Measurements from ENCODE around the gene JPH4. TPM values are rescaled to one million over a fixed set of nuclear protein-coding genes. Genes with fewer than 3 reads are reported as not detected.

The JPH4 gene
- total RNA-seq, 4 donors from 2014 or later, result 0.09 TPM; not detected in 3

DNA sequence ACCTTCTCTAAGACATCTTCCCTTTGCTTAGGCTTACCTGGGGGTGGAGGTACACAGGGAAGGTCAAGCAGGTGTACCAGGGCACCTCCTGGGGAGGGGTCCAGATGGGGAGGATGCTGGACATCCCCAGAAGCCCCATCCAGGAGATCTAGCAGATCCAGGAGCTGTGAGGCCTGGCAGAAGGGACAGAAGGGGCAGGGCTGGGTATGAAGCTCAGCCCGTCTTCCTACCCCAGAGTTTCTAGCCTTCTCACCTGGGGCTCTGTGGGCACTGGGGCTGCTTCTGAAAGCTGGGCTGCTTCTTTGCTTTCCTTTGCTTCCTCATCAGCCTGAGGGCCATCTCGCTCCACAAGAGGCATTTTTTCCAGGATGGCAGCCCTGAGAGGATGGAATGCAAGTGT is 17.3 kb downstream of the JPH4 start:
- intact Hi-C loops (cut with DNase I; ENCODE audit: low total_unique reads) (no loop called here), in situ Hi-C loops (cut with MboI; ENCODE audit: low sequenced_read_pairs in 4 of 4) (loop anchor here in 3 of 4 donors (10.0 to 25.0 kb wide), 3 partner anchors 224 to 974 kb away; partner anchors contain the start of genes ABHD4 (in 1 of the 3), DAD1 (in 1 of the 3) and PABPN1 (in 1 of the 3))
- peaks cover 19 to 21% of the 10 kb centered on the region in 2 donors for H3K4me1 ChIP-seq
- no peaks in the 10 kb centered on the region for H3K9me3 ChIP-seq
- ATAC-seq (no peak), DNase-seq (no peak)
- no peak for TF ChIP-seq POLR2A (IDR thresholded peaks at IDR 0.05)
- H3K27me3 ChIP-seq, result no peaks in the 10 kb centered on the region
- H3K36me3 ChIP-seq, result no peaks in the 10 kb centered on the region
- H3K27ac ChIP-seq, result no peak overlapping the region
- H3K4me3 ChIP-seq, result no peak overlapping the region

- no peak overlapping the region for H3K4me3 ChIP-seq
- no peaks in the 10 kb centered on the region for H3K9me3 ChIP-seq
- ATAC-seq, result no peak
- intact Hi-C loops (cut with DNase I; ENCODE audit: low total_unique reads), result loop anchor here (5.0 to 10.0 kb wide), 3 partner anchors 238 to 875 kb away; partner anchors contain the start of genes PABPN1 and PRMT5
- no peak overlapping the region for H3K27ac ChIP-seq
- H3K36me3 ChIP-seq, result no peaks in the 10 kb centered on the region
- no peak for DNase-seq
- in situ Hi-C loops (cut with MboI; ENCODE audit: low sequenced_read_pairs in 4 of 4), result loop anchor here (5.0 to 25.0 kb wide), 5 partner anchors 78 to 973 kb away; partner anchors contain the start of genes PABPN1 (in 2 of the 4), ABHD4 (in 1 of the 4) and DAD1 (in 1 of the 4)
- peaks cover 19 to 28% of the 10 kb centered on the region in 2 donors for H3K4me1 ChIP-seq
- TF ChIP-seq CTCF (IDR thresholded peaks at IDR 0.05 in 4 of 5, conservative IDR thresholded peaks at IDR 0.05 in 1 of 5) (no peak), POLR2A (IDR thresholded peaks at IDR 0.05) (no peak)
- H3K27me3 ChIP-seq, result no peaks in the 10 kb centered on the region
Measured at GRCh38 chr14:23559926-23560520, 18.6 kb downstream of the JPH4 start.

GRCh38 chr14:23559010-23559925 is 19.3 kb downstream of the JPH4 start:
- DNase-seq (peak in 1 of 2 donors; percentile 23), ATAC-seq (no peak)
- Histone ChIP-seq H3K27me3 (no peaks in the 10 kb centered on the region), H3K9me3 (no peaks in the 10 kb centered on the region), H3K4me1 (peaks cover 19 to 30% of the 10 kb centered on the region in 2 donors), H3K36me3 (no peaks in the 10 kb centered on the region), H3K4me3 (no peak overlapping the region), H3K27ac (no peak overlapping the region)
- TF ChIP-seq POLR2A (IDR thresholded peaks at IDR 0.05) (no peak), CTCF (IDR thresholded peaks at IDR 0.05 in 4 of 5, conservative IDR thresholded peaks at IDR 0.05 in 1 of 5) (peak; percentile 58 to 86 (median 74))
- intact Hi-C loops (cut with DNase I; ENCODE audit: low total_unique reads) (loop anchor here (5.0 to 10.0 kb wide), 3 partner anchors 237 to 876 kb away; partner anchors contain the start of genes PABPN1 and PRMT5), in situ Hi-C loops (cut with MboI; ENCODE audit: low sequenced_read_pairs in 4 of 4) (loop anchor here in 3 of 4 donors (5.0 to 25.0 kb wide), 5 partner anchors 77 to 972 kb away; partner anchors contain the start of genes ABHD4 (in 1 of the 3), DAD1 (in 1 of the 3) and PABPN1 (in 1 of the 3))

DNA sequence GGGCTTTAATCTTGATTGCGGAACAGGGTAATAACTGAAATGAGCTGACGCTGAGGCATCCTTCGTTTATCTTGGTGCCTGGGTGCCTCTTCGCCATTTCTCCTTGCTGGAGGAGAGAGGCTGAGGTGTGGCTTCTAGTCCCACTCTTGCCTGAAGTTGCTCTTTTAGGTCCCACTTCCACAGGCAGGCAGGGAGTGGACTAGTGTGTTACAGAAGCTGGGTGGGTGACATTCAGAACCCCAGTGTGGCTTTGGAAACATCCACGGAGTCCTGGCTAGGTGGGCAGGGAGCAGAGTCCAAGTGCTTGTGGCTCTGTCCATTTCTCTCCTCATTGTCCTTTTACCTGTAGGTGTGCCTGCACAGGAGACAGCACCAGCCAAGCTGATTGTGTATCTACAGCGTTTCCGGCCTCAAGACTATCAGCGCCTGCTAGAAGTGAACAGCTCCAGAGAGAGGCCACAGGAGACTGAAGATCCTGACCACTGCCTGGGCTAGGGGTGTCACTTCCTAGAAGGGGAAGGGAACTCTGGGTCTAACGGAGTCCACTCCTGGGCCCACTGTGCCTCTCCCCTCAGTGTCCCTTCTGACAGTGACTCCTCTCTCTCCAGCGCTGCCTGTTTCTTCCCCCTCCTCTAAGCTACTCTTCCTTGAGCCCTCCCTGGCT is 20.1 kb downstream of the JPH4 start:
- in situ Hi-C loops (cut with MboI; ENCODE audit: low sequenced_read_pairs in 4 of 4) (loop anchor here in 3 of 4 donors (5.0 to 25.0 kb wide), 5 partner anchors 76 to 971 kb away; partner anchors contain the start of genes ABHD4 (in 1 of the 3), DAD1 (in 1 of the 3) and PABPN1 (in 1 of the 3)), intact Hi-C loops (cut with DNase I; ENCODE audit: low total_unique reads) (loop anchor here (5.0 to 10.0 kb wide), 3 partner anchors 236 to 876 kb away; partner anchors contain the start of genes PABPN1 and PRMT5)
- ATAC-seq, result no peak
- Histone ChIP-seq H3K4me1 (peaks cover 19 to 30% of the 10 kb centered on the region in 2 donors), H3K4me3 (no peak overlapping the region), H3K27me3 (no peaks in the 10 kb centered on the region), H3K36me3 (no peaks in the 10 kb centered on the region), H3K27ac (no peak overlapping the region), H3K9me3 (no peaks in the 10 kb centered on the region)
- TF ChIP-seq POLR2A (IDR thresholded peaks at IDR 0.05) (no peak), CTCF (IDR thresholded peaks at IDR 0.05 in 4 of 5, conservative IDR thresholded peaks at IDR 0.05 in 1 of 5) (no peak)
- DNase-seq, result no peak

Data from gastrocnemius medialis (tissue), 4 donors.